Neural cell (in vitro differentiated cells): Measurements from ENCODE around the gene PGC. TPM values are rescaled to one million over a fixed set of nuclear protein-coding genes. Genes with fewer than 3 reads are reported as not detected.

Source experiments
- H2AFZ ChIP-seq: fragments of 200-600, 300-800 bp; sonication (generic), shearing (Covaris generic); 2 replicates; pipeline ENCODE4 v1.6.0; 2014; ENCODE audit warnings: low read depth, mild to moderate bottlenecking, antibody characterized with exemption, low read length, moderate library complexity
- H3F3A ChIP-seq: fragments of 200-600 bp; shearing (Covaris generic); 2 replicates; pipeline ENCODE4 v1.6.1; 2016; ENCODE audit warnings: mild to moderate bottlenecking, moderate library complexity, mixed read lengths, antibody characterized with exemption, low read length; ENCODE audit not compliant: insufficient read depth, poor library complexity, severe bottlenecking
- H3K27ac ChIP-seq: fragments of 200-600, 300-800 bp; sonication (generic), shearing (Covaris generic); 2 replicates; pipeline ENCODE4 v1.5.1; 2014; ENCODE audit warnings: mild to moderate bottlenecking, low read length, moderate library complexity
- H3K27me3 ChIP-seq: fragments of 300-800, 200-600 bp; sonication (generic), shearing (Covaris generic); 2 replicates; pipeline ENCODE4 v1.6.0; 2014; ENCODE audit warnings: mild to moderate bottlenecking, low read depth, low read length, moderate library complexity; ENCODE audit not compliant: insufficient read depth
- H3K36me3 ChIP-seq: fragments of 300-800, 200-600 bp; sonication (generic), shearing (Covaris generic); 2 replicates; pipeline ENCODE4 v1.5.1; 2014; ENCODE audit warnings: mild to moderate bottlenecking, antibody characterized with exemption, low read length, moderate library complexity; ENCODE audit not compliant: insufficient read depth
- H3K4me2 ChIP-seq: fragments of 300-800, 200-600 bp; sonication (generic), shearing (Covaris generic); 2 replicates; pipeline ENCODE4 v1.6.0; 2014; ENCODE audit warnings: mild to moderate bottlenecking, low read length
- H3K4me3 ChIP-seq: fragments of 300-800, 200-600 bp; sonication (generic), shearing (Covaris generic); 2 replicates; pipeline ENCODE4 v1.5.1; 2014; ENCODE audit warnings: mild to moderate bottlenecking, low read length, moderate library complexity
- H3K79me2 ChIP-seq: fragments of 200-600 bp; shearing (Covaris generic); replicated peaks from 2 replicates; pipeline ENCODE4 v1.6.0; 2014; ENCODE audit warnings: mild to moderate bottlenecking, low read length, moderate library complexity; ENCODE audit not compliant: insufficient read depth
- H3K9ac ChIP-seq: fragments of 300-800, 200-600 bp; sonication (generic), shearing (Covaris generic); 2 replicates; pipeline ENCODE4 v1.6.1; 2016; ENCODE audit warnings: mild to moderate bottlenecking, low read length, mixed read lengths
- H3K9me2 ChIP-seq: fragments of 200-600 bp; shearing (Covaris generic); 2 replicates; pipeline ENCODE4 v1.6.1; 2016; ENCODE audit warnings: mild to moderate bottlenecking, low read length, mixed read lengths; ENCODE audit not compliant: insufficient read depth
- H3K9me3 ChIP-seq: fragments of 200-600, 300-800 bp; sonication (generic), shearing (Covaris generic); 2 replicates; pipeline ENCODE4 v1.6.1; 2016; ENCODE audit warnings: mild to moderate bottlenecking, mixed run types, low read length, moderate library complexity, mixed read lengths
- H4K20me1 ChIP-seq: fragments of 200-600 bp; shearing (Covaris generic); 2 replicates; pipeline ENCODE4 v1.6.1; 2016; ENCODE audit warnings: mild to moderate bottlenecking, mixed run types; ENCODE audit not compliant: insufficient read depth
- EP300 ChIP-seq: fragments of 450-650 bp; conservative IDR thresholded peaks from 2 replicates; pipeline ENCODE4 v1.6.1; 2014; ENCODE audit warnings: antibody characterized with exemption, mild to moderate bottlenecking, moderate library complexity; ENCODE audit not compliant: poor library complexity, severe bottlenecking
- EZH2 ChIP-seq: fragments of 200-600, 300-800 bp; shearing (Covaris generic), sonication (generic); IDR thresholded peaks from 2 replicates; pipeline ENCODE4 v1.6.1; 2014; ENCODE audit warnings: antibody characterized with exemption, low read length, borderline replicate concordance, mild to moderate bottlenecking; ENCODE audit not compliant: insufficient read depth, poor library complexity, severe bottlenecking
- MXI1 ChIP-seq: fragments of 450-650 bp; conservative IDR thresholded peaks from 2 replicates; pipeline ENCODE4 v1.6.1; 2014; ENCODE audit warnings: antibody characterized with exemption, mild to moderate bottlenecking; ENCODE audit not compliant: poor library complexity, severe bottlenecking
- POLR2AphosphoS5 ChIP-seq: IDR thresholded peaks from 2 replicates; pipeline ENCODE4 v1.6.1; 2012
- RAD21 ChIP-seq: fragments of 450-650 bp; conservative IDR thresholded peaks from 2 replicates; pipeline ENCODE4 v1.6.1; 2014; ENCODE audit warnings: antibody characterized with exemption, mild to moderate bottlenecking, moderate library complexity
- SMC3 ChIP-seq: fragments of 450-650 bp; conservative IDR thresholded peaks from 2 replicates; pipeline ENCODE4 v1.6.1; 2014; ENCODE audit warnings: antibody characterized with exemption, mild to moderate bottlenecking, moderate library complexity; ENCODE audit not compliant: poor library complexity
- polyA plus RNA-seq: library from polyadenylated mRNA; depleted of rRNA; stranded (reverse); fragments of >200 nt; gene quantifications from 2 replicates; pipeline ENCODE4 v1.2.3, GENCODE V29; 2014
- TF ChIP-seq, protein P1 (sequence below): IDR thresholded peaks from 2 replicates; pipeline ENCODE4 v1.6.1; 2012; ENCODE audit warnings: borderline replicate concordance
- TF ChIP-seq, protein P2 (sequence below): fragments of 450-650 bp; IDR thresholded peaks from 2 replicates; pipeline ENCODE4 v1.5.1; 2014; ENCODE audit warnings: antibody characterized with exemption, mild to moderate bottlenecking, moderate library complexity; ENCODE audit not compliant: poor library complexity, severe bottlenecking

Gene PGC
- polyA plus RNA-seq, 1 donor from 2014 or later = not detected

DNA sequence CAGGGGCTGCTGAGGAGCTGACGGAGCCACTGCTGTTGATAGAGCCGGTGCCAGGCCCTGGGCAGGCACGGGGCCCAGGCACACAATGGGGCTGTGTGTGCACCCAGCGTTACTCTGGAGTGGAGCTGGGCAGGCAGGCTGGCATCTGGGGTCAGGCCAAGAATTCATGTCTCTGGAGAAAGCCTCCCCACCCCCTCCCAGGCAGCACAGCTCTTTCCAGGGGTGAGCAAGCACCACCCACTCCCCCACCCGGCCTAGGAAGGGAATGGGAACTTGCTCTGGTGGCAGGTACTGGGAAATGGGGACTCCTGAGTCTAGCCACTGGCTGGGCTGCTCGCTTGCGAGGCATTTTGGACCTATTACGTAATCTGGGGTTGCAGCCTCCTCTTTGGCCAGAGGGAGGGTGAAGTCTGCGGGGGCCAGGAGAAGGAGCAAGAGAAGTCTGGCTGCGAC, 34.5 kb downstream of the PGC start:
- Histone ChIP-seq H3K4me3 (no peak overlapping the region), H4K20me1 (no peaks in the 10 kb centered on the region), H3K27ac (no peak overlapping the region), H3K4me2 (no peak overlapping the region), H2AFZ (no peak overlapping the region), H3K9me2 (no peaks in the 10 kb centered on the region), H3K79me2 (no peaks in the 10 kb centered on the region), H3F3A (no peaks in the 10 kb centered on the region), H3K36me3 (no peaks in the 10 kb centered on the region), H3K27me3 (no peaks in the 10 kb centered on the region), H3K9ac (no peak overlapping the region), H3K9me3 (no peaks in the 10 kb centered on the region)
- no peak for TF ChIP-seq EP300
- no peak for TF ChIP-seq EZH2
- TF ChIP-seq SMC3 = no peak
- TF ChIP-seq, protein P1, sequence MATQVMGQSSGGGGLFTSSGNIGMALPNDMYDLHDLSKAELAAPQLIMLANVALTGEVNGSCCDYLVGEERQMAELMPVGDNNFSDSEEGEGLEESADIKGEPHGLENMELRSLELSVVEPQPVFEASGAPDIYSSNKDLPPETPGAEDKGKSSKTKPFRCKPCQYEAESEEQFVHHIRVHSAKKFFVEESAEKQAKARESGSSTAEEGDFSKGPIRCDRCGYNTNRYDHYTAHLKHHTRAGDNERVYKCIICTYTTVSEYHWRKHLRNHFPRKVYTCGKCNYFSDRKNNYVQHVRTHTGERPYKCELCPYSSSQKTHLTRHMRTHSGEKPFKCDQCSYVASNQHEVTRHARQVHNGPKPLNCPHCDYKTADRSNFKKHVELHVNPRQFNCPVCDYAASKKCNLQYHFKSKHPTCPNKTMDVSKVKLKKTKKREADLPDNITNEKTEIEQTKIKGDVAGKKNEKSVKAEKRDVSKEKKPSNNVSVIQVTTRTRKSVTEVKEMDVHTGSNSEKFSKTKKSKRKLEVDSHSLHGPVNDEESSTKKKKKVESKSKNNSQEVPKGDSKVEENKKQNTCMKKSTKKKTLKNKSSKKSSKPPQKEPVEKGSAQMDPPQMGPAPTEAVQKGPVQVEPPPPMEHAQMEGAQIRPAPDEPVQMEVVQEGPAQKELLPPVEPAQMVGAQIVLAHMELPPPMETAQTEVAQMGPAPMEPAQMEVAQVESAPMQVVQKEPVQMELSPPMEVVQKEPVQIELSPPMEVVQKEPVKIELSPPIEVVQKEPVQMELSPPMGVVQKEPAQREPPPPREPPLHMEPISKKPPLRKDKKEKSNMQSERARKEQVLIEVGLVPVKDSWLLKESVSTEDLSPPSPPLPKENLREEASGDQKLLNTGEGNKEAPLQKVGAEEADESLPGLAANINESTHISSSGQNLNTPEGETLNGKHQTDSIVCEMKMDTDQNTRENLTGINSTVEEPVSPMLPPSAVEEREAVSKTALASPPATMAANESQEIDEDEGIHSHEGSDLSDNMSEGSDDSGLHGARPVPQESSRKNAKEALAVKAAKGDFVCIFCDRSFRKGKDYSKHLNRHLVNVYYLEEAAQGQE = no peak

DNA sequence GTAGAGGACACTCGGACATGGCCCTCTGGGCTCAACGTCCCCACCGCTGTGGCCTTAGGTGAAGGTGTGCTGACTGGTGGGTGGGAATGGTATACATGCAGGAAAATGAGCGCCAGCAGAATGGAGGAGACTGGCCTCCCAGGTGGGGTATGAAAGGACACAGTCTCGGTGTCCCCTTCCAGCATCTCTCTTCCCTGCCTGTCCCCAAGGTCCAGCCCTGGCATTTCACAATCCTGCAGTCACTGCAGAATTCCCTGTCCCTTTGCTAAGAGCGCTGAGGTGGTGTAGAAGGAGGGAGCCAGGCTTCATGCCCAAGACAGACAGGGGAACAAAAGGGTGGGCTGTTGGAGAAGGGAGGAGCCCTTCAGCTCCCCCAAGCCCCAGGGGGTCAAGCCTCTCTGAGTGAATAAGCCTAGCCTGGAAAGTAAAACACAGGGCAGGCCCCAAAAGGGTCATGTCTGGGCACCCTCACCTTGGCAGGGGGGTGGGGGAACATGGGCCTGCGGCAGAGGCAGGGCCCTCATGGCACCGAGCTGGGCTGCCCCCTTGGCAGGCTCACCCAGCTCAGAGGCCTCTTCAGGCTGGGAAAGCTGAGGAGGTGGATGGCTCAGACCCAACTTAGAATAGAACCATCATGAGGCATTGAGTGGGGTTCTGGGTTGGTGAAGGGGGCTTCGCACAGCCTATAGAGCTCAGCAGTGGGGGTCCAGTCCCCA, 35.7 kb downstream of the PGC start:
- Histone ChIP-seq H3K9ac (no peak overlapping the region), H3K27ac (no peak overlapping the region), H3K36me3 (no peaks in the 10 kb centered on the region), H3K9me3 (no peaks in the 10 kb centered on the region), H2AFZ (no peak overlapping the region), H4K20me1 (no peaks in the 10 kb centered on the region), H3K4me2 (no peak overlapping the region), H3K27me3 (no peaks in the 10 kb centered on the region), H3K9me2 (no peaks in the 10 kb centered on the region), H3K79me2 (no peaks in the 10 kb centered on the region), H3K4me3 (no peak overlapping the region), H3F3A (no peaks in the 10 kb centered on the region)
- TF ChIP-seq MXI1 (no peak), RAD21 (no peak), POLR2AphosphoS5 (no peak), SMC3 (no peak), EP300 (no peak)
- TF ChIP-seq, protein P2, sequence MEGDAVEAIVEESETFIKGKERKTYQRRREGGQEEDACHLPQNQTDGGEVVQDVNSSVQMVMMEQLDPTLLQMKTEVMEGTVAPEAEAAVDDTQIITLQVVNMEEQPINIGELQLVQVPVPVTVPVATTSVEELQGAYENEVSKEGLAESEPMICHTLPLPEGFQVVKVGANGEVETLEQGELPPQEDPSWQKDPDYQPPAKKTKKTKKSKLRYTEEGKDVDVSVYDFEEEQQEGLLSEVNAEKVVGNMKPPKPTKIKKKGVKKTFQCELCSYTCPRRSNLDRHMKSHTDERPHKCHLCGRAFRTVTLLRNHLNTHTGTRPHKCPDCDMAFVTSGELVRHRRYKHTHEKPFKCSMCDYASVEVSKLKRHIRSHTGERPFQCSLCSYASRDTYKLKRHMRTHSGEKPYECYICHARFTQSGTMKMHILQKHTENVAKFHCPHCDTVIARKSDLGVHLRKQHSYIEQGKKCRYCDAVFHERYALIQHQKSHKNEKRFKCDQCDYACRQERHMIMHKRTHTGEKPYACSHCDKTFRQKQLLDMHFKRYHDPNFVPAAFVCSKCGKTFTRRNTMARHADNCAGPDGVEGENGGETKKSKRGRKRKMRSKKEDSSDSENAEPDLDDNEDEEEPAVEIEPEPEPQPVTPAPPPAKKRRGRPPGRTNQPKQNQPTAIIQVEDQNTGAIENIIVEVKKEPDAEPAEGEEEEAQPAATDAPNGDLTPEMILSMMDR = no peak
